Right ventricle myocardium inferior (tissue), 1 donor: Measurements from ENCODE around the gene KY. TPM values are rescaled to one million over a fixed set of nuclear protein-coding genes. Genes with fewer than 3 reads are reported as not detected.

Experiments
- ATAC-seq: fragments of 200-7000 bp; cut with Tn5 transposase; one replicate; pipeline ENCODE4 v1.9.1; 2020; ENCODE audit warnings: mild to moderate bottlenecking, moderate library complexity
- DNase-seq: peaks from one replicate; pipeline ENCODE4 v3.0.0; 2021; ENCODE audit errors: missing footprints
- intact Hi-C: fragments of 100-400 bp; cut with DNase I; formaldehyde crosslinking; loops from one replicate; pipeline ENCODE4 v1.11.0; 2022
- total RNA-seq: library from RNA; stranded (reverse); fragmentation: NEBNext Ultra II Directional; extraction: Animal tissue kit (Norgen Biotek cat#: 25700); gene quantifications from one replicate; pipeline ENCODE4 v1.2.1, GENCODE V29; 2021
- donor health status: DM: no; HTN: yes; CAD: no; lungs with severe emphysema.

KY gene
- total RNA-seq, 1 donor from 2014 or later, result 16.7 TPM

- intact Hi-C loops, result no loop called here
- ATAC-seq, result no peak
- DNase-seq, result no peak
Observed at GRCh38 chr3:134625885-134626741, 24.7 kb downstream of the KY start.

- DNase-seq, result no peak
Observed at GRCh38 chr3:134625462-134625861, 25.4 kb downstream of the KY start.

GRCh38 chr3:134624537-134625287 is 26.1 kb downstream of the KY start:
- intact Hi-C loops, result no loop called here
- no peak for ATAC-seq
- no peak for DNase-seq

More at GRCh38 chr3:134625462-134625861, 25.4 kb downstream of the KY start:
- ATAC-seq, result no peak
- intact Hi-C loops, result no loop called here

- intact Hi-C loops, result no loop called here
- ATAC-seq (no peak), DNase-seq (no peak)
Observed at GRCh38 chr3:134623615-134624245, 27.1 kb downstream of the KY start.

- intact Hi-C loops, result no loop called here
- DNase-seq (no peak), ATAC-seq (no peak)
Observed at GRCh38 chr3:134622806-134623365, 27.9 kb downstream of the KY start.

GRCh38 chr3:134621854-134622253 is 29.0 kb downstream of the KY start:
- ATAC-seq (no peak), DNase-seq (no peak)
- intact Hi-C loops, result no loop called here

- DNase-seq, result no peak
- intact Hi-C loops, result no loop called here
- ATAC-seq, result no peak
Observed at GRCh38 chr3:134620476-134621115, 30.2 kb downstream of the KY start.

GRCh38 chr3:134619884-134620445 is 30.9 kb downstream of the KY start:
- no peak for ATAC-seq
- no peak for DNase-seq
- intact Hi-C loops, result no loop called here

- ATAC-seq (no peak), DNase-seq (no peak)
- intact Hi-C loops, result no loop called here
Observed at GRCh38 chr3:134619301-134619615, 31.6 kb downstream of the KY start.

GRCh38 chr3:134618478-134619300 is 32.1 kb downstream of the KY start:
- DNase-seq (no peak), ATAC-seq (no peak)
- intact Hi-C loops, result no loop called here

GRCh38 chr3:134617608-134618477 is 33.0 kb downstream of the KY start:
- ATAC-seq (no peak), DNase-seq (no peak)
- intact Hi-C loops, result no loop called here

- no peak for DNase-seq
- intact Hi-C loops, result no loop called here
- no peak for ATAC-seq
Observed at GRCh38 chr3:134615743-134616142, 35.1 kb downstream of the KY start.

GRCh38 chr3:134614955-134615354 is 35.9 kb downstream of the KY start:
- no peak for DNase-seq
- ATAC-seq, result no peak
- intact Hi-C loops, result no loop called here

- DNase-seq (no peak), ATAC-seq (no peak)
- intact Hi-C loops, result no loop called here
Observed at GRCh38 chr3:134613006-134613520, 37.8 kb downstream of the KY start.

- DNase-seq (no peak), ATAC-seq (no peak)
- intact Hi-C loops, result no loop called here
Observed at GRCh38 chr3:134611516-134611915, 39.3 kb downstream of the KY start.

- intact Hi-C loops, result no loop called here
- no peak for DNase-seq
- peak; percentile 27 for ATAC-seq
Observed at GRCh38 chr3:134610432-134611385, 40.1 kb downstream of the KY start.
